GM12874 (cell line): ENCODE measurements around the gene ANKS4B.

Experiments used
- TF ChIP-seq, protein P1 (sequence below): IDR thresholded peaks from 2 replicates; pipeline ENCODE4 v1.5.1; 2011; ENCODE audit warnings: low read depth, mild to moderate bottlenecking, control low read depth, low read length, moderate library complexity; ENCODE audit not compliant: insufficient read depth

Gene ANKS4B

DNA sequence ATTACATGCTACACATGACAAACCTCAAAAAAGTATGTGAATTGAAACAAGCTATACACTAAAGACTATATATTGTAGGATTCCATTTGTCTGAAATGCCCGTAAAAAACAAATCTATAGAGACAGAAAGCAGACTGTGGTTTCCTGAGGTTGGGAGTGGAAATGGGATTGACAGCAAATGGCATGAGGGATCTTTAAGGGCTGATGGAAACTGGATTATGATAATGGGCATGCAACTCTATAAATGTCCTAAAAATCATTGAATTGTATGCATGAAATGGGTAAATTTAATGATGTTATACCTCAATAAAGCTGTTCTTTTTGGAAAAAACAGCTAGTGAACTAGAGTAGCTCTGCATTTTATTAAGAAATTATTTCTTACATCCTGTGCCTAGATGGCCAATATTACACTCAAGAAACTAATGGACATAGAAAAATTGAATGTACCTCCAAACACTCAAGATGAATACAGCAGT, 416 bp upstream of the ANKS4B start:
- TF ChIP-seq, protein P1, sequence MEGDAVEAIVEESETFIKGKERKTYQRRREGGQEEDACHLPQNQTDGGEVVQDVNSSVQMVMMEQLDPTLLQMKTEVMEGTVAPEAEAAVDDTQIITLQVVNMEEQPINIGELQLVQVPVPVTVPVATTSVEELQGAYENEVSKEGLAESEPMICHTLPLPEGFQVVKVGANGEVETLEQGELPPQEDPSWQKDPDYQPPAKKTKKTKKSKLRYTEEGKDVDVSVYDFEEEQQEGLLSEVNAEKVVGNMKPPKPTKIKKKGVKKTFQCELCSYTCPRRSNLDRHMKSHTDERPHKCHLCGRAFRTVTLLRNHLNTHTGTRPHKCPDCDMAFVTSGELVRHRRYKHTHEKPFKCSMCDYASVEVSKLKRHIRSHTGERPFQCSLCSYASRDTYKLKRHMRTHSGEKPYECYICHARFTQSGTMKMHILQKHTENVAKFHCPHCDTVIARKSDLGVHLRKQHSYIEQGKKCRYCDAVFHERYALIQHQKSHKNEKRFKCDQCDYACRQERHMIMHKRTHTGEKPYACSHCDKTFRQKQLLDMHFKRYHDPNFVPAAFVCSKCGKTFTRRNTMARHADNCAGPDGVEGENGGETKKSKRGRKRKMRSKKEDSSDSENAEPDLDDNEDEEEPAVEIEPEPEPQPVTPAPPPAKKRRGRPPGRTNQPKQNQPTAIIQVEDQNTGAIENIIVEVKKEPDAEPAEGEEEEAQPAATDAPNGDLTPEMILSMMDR = no peak

DNA sequence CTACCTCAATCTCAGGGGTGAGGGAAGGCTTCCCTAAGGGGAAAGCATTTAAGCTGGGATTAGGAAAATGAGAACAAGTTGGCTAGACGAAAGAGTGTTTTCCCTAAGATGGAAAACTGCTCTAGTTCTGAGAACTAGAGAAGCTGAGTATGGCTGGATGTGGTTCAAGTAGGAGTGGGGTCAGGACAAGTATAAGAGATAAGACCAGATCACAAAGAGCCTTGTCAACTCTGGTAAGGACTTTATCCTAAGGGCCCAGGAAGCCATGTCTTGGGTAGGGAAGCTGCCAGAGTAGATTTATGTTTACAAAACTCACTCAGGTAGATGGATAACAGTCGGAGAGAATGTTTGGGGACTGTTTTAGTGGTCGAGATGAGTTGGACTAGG, 1.7 kb downstream of the ANKS4B start:
- TF ChIP-seq, protein P1 = no peak

DNA sequence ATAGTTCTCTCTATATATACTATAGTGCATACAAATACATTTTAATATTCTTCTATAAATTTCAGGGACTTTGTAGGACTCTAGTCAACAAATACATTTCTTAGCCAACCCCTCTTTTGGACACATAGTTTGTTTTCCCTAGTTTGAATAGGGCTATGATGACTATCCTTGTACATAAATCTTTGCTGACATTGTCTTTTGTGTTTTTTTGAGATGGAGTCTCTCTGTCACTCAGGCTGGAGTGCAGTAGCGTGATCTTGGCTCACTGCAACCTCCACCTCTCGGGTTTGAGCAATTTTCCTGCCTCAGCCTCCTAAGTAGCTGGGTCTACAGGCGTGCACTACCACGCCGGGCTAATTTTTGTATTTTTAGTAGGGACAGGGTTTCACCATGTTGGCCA, 3.3 kb downstream of the ANKS4B start:
- TF ChIP-seq, protein P1 = no peak

DNA sequence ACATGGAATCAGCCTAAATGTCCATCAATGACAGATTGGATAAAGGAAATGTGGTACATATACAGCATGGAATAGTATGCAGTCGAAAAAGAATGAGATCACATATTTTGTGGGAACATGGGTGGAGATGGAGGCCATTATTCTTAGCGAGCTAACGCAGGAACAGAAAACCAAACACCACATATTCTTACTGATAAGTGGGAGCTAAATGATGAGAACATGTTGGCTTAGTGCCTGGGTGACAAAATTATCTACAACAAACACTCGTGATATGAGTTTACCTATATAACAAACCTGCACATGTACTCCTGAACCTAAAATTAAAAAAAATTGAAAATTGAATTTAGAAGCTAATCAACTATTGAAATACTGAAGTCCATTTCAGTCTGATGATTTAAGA, 6.1 kb downstream of the ANKS4B start:
- TF ChIP-seq, protein P1 = no peak

DNA sequence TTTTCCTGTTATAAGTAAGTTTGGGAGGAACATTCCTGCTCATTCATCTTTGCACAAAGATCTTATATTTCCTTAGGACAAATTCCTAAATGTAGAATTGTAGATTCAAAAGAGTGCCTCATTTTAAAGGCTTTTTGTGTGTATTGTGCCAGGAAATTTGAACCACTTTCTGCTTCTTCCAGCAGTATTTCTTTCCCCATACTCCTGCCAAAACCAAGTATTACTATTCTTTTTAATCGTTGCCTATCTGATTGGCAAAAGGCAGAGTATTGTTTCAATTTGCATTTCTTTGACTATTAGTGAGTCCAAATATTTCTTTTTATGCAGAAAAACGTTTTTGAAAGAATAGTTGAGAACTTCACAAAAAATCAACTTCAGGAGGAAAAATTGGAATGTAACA, 9.3 kb downstream of the ANKS4B start:
- TF ChIP-seq, protein P1 = no peak

DNA sequence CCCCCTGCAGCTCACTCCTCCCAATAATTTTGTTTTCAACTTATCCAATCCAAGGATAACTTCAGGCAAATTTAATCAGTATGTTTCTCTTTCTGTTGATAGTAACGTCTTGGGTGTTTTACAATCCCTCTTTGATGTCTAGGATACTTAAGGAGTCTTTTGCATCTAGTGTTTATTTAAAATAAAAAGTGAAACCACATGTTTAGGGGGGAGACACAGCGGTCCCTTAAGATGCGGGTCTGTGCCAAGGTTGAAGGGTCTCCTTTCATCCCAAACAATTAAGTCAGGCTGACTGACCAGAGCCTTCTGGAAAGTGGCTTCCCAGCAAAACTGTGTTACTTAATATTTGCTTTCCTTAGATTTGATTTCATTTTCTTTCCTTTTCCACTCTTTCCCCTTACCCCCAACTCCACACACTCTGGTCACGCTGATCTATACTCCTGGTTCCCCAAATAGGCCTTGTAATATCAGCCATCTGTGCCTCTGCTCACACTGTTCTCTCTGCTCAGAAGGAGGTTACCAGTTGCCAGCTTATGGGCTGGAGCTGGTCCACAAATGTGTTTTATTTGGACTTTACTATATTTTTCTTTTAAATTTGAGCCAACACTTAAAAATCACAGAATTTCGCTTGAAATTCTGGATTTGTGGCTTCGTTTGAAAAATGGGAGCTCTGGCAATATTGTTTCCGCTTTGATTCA, 11.2 kb downstream of the ANKS4B start:
- TF ChIP-seq, protein P1 = no peak

DNA sequence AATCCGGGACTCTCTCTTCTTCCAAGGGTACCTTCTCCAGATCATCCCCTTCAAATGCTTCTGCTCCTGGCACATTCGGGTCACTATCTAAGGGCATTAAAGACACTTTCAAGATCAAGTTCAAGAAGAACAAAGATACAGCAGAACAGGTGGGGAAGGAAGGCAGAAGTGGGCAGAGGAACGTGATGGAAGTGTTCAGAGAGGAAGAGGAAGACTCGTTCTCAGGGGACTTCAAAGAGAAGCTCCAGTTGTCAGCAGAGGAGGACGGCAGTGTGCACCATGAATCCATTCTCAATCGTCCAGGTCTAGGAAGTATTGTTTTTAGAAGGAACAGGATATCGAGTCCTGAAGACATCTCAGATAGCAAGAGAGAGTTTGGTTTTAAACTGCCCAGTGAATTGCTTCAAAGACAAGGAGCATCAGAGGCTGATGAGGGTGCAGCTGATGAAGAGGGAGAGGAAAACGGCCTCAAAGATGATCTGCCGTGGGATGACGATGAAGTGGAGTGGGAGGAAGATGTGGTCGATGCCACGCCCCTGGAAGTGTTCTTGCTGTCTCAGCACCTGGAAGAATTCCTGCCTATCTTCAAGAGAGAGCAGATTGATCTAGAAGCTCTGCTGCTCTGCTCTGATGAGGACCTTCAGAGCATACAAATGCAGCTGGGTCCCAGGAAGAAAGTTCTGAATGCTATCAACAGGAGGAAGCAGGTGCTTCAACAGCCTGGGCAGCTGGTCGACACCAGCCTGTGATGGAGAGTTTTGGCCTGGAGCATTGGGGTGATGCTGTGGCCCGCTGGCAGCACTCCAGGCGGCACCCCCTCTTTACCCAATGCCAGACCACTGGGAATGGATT, 16.8 kb downstream of the ANKS4B start:
- TF ChIP-seq, protein P1 = no peak
